ENCODE data around the gene OR9G1.

DNA sequence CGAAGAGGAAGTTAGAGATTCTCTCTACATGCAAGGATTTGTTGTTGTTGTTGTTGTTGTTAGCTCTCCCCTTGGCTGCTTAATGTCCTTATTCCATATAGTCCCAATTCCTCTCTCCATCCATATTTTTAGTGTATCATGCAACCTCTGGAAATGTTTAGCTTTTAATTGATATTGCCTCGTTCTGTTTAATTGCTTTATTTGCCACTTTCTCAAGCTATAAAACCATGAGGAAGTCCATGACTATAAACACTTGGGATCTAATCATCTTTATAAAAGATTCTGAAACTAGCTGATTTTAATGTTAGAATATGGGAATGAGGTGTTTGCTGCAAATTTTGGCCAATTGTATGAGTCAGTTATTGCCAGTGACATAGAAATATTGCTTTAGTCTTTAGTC, 5.5 kb upstream of the OR9G1 start:
- TF ChIP-seq, protein P1, sequence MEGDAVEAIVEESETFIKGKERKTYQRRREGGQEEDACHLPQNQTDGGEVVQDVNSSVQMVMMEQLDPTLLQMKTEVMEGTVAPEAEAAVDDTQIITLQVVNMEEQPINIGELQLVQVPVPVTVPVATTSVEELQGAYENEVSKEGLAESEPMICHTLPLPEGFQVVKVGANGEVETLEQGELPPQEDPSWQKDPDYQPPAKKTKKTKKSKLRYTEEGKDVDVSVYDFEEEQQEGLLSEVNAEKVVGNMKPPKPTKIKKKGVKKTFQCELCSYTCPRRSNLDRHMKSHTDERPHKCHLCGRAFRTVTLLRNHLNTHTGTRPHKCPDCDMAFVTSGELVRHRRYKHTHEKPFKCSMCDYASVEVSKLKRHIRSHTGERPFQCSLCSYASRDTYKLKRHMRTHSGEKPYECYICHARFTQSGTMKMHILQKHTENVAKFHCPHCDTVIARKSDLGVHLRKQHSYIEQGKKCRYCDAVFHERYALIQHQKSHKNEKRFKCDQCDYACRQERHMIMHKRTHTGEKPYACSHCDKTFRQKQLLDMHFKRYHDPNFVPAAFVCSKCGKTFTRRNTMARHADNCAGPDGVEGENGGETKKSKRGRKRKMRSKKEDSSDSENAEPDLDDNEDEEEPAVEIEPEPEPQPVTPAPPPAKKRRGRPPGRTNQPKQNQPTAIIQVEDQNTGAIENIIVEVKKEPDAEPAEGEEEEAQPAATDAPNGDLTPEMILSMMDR (IDR thresholded peaks at IDR 0.05), result no peak
- no peak for TF ChIP-seq POLR2A (IDR thresholded peaks at IDR 0.05)
